Ecto neural progenitor cell (in vitro differentiated cells): ENCODE data around the gene VRK3.

Source experiments
- DNase-seq: peaks from one replicate; pipeline ENCODE4 v3.0.0-alpha.2; 2018; ENCODE audit warnings: low spot score

The VRK3 gene

DNA sequence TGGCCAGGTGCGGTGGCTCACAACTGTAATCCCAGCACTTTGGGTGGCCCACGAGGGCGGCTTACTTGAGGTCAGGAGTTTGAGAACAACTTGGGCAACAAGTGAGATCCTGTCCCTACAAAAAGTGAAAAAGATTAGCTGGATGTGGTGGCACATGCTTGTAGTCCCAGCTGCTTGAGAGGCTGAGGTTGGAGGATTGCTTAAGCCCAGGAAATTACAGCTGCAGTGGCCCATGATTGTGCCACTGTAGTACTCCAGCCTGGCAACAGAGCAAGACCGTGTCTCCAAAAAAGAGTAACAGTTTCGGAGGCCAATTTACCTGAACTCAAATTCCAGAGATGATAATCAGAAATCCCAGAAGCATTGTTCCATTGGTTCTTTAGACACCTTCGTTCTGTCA lies 5.1 kb upstream of the VRK3 start:
- DNase-seq, result no peak

DNA sequence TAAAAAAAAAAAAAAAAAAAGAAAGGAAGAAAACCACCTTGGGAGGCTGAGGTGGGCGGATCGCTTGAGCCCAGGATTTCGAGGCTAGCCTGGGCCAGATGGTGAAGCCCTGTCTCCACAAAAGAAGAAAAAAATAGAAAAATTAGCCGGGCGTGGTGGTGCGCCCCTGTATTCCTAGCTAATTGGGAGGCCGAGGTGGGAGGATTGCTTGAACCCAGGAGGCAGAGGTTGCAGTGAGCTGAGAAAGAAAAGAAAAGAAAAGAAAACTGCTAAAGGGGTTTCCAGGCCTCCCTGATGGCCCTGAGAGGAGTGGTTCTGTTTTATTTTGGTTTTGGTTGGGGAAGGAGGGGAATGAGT lies 1.4 kb upstream of the VRK3 start:
- DNase-seq, result no peak

DNA sequence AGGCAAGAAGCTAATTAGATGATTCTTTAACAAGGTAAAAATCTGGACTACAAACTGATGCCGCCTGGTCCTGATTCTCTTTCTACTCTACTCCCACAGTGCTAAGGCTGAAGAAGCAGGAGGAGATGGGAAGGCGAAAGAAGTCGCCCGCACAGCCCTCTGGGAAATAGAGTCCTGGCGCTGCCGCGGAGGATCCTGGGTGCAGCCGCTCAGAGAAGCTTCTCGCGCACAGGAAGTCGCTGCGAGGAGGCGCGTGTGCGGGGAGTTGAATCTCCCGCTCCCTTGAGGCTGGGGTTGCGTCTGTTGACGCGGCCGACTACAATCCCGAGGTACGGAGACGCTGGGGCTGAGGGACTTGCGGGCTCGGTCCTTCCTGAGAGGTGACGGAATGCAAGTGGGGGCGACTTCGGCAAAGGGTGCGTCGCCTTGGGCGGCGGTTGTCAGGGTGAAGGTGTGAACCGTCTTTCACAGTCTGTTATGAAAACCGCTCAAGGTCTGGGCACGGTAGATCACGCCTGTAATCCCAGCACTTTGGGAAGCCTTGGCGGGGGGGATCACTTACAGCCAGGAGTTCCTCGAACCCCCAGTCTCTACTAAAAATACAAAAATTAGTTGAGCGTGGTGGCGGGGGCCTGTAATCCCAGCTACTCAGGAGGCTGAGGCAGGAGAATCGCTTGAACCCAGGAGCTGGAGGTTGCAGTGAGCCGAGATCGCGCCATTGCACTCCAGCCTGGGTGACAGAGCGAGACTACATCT lies 800 bp upstream of the VRK3 start, which contains the start of gene ZNF473:
Gene ZNF473, plus strand, starts transcription at position 212 of the 756 bp plus-strand sequence. CDS start 5,078 bp downstream, outside the sequence.
- peak; percentile 94 for DNase-seq

- no peak for DNase-seq
These were observed 502 bp downstream of the VRK3 start for GRCh38 chr19:50024719-50025021.

GRCh38 chr19:50022823-50023222 lies 2.3 kb downstream of the VRK3 start:
- DNase-seq, result no peak

DNA sequence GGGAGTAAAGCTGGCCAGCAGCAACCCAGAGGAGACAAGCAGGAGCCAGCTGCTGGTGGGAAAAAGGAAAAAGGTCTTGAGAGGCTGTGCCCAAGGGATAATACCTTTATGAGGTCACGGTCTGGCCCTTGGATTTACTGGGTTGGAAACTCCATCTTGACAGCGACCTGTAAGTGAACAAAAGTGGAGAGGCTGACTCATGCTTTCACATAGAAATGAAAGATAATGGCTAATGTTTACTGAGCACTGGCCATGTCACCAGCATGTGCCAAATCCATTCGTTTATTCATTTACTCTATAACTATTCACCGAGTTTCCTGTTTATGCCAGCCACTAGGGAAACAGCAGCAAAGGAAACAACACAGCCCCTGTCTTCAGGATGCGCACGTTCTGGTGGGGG lies 4.7 kb downstream of the VRK3 start:
- DNase-seq, result no peak

GRCh38 chr19:50016225-50016807 lies 8.9 kb downstream of the VRK3 start:
- no peak for DNase-seq

- DNase-seq, result peak; percentile 58
These were observed 16.6 kb downstream of the VRK3 start for GRCh38 chr19:50008532-50008931.

DNA sequence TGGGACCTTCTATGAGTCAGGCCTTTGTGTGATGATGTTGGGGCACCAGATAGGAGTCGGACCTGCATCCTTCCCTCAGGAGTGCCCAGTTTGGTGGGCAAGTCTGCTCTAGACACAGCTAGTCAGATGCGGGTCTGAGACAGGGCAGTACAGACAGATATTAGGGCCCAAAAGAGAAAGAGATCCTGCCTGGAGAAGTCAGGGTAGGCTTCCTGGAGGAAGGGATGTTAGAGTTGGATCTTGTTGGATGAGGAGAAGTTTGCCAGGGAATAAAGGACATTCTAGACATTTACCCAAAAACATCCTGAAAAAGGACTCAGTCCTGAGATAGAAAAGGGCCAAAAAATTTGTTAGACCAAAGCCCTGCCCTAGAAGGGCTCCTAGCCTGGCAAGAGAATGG lies 17.2 kb downstream of the VRK3 start:
- DNase-seq, result no peak

DNA sequence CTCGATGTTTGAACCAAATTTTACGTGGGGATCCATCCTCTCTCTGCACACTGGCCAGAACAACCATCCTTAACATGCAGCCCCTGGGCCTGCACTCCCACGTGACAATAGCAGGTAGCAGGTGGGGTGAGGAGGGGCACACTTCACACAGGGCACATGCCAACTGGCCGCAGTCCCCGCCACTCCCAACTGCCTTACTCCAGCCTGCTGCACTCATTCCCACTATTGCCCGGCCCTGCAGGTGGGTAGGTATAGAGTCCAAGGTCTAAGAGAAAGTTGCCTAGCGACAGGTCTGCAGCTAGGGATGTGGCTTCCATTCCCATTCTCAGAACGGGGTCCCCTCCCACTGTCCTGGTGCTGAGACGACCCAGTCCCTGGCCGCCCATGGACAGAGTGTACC lies 18.0 kb downstream of the VRK3 start:
- DNase-seq, result no peak

- DNase-seq, result no peak
These were observed 19.7 kb downstream of the VRK3 start for GRCh38 chr19:50005428-50005827.

DNA sequence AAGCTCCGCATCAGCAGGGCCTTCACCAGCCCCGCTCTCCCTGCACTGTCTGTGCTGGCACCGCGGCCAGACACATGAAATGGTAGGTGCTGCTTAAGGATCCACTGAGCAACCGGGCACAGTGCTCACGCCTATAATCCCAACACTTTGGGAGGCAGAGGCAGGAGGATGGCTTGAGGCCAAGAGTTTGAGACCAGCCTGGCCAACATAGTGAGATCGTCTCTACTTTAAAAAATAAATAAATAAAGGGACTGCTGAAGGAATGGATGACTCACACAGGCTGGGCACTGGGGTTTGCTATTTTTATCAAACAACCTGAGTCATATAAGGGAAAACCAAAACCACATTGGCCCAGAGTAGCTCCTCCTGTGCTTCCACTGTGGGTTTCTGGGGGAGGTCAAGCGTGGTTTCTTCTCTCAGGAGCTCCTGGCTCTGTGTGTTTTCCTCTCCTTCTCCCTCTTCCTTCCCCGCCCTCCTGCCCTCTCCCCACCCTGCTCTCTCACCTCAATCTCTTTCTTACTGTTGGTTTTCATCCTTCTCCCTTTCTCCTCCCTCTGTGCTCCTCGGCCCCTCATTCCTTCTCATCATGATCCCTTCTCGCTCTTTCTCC lies 21.3 kb downstream of the VRK3 start:
- DNase-seq, result no peak

DNA sequence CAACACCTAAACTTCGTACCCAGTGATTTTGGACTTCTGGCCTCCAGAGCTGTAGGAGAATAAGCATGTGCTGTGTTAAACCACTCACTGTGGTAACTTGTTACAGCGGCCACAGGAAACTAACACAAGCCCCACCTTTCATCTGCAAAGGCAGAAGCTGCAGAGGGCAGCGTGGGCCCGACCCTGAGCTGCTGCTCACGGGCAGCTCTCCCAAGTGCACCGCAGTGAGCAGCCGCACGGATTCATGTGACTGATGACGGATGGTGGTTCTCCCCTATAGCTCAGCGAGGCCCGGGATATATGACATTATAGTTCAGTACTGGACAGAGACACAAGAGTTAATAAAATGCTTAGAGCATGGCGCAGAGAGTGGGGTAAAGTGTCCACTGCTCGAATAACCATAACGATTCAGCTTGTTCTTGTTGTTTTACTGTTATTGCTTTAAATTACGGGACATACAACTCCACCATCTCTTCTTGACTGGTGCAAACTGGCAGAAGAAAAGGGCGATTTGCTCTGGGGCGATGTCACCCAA lies 21.9 kb downstream of the VRK3 start:
- no peak for DNase-seq

- no peak for DNase-seq
These were observed 22.7 kb downstream of the VRK3 start for GRCh38 chr19:50002386-50002960.

DNA sequence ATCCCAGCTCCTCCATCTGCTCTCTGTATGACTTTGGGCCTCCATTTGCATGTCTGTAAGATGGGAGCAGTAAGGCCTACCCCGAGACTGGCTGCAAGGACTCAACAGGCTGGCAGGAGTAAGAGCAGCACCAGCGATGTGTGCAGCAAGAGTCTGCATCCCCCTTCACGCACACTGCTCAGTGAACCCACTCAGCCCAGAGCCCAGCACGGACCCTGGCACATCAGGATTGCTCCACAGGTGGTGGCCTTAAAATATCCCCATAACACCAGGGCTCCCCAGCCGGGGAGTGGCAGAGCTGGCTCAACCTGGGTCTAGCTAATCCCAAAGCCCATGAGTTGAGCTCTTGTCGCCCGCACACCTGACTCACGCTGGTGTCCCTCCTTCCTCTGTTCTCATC lies 23.4 kb downstream of the VRK3 start:
- no peak for DNase-seq

- no peak for DNase-seq
These were observed 24.2 kb downstream of the VRK3 start for GRCh38 chr19:50000841-50001557.

DNA sequence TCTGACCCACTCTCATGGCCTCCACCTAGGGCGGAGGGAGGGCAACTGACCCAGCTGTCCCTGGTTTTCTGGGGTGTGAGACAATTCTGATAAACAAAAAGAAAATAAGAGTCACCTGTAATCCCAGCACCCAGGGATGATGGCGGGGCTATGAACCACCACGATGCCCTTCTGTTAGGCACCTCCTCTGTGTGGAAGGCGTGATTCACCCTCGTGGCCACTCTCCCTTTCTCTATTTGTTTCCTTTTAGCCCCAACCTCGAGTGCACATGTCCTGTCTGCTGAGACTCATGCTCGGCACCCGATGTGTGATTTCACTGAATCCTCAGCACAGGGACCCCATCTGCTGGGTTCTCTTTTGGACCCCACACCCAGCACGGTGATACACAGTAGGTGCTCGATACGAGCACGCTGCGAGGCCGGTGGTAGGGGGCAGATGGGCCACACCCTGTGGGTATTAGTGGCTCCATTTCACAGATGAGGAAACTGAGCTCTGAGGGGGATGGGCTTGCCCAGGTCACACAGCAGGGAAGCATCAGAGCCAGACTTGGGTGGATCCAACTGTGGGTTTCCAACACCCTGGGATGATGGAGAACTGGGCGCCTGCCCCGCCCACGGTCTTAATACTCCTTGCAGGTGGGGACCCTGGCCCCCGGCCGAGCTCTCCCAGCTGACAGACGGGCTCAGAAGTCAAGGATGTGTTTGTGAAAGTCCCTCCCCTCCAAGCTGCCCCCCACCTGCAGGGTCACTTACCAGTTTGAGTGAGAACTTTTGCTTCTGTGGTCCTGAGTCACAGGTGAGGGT lies 24.9 kb downstream of the VRK3 start:
- no peak for DNase-seq

GRCh38 chr19:49999371-50000010 lies 25.7 kb downstream of the VRK3 start:
- no peak for DNase-seq

DNA sequence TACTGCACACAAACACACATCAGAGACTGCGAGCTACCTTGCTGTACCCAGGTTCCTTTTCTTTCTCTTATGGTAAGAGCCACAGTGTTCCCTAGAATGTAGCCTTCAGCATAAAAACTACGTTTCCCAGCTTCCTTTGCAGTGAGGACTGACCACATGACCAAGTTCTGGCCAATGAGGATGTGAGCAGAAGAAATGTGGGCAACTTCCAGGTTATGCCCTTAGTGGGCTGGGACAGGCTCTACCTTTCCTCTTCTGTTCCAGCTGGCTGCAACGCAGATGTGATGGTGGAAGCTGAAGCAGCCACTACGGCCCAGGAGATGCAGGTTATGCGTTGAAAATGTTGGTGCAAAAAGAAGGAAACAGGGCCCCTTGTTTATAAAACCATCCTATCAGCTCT lies 27.5 kb downstream of the VRK3 start:
- DNase-seq, result no peak

DNA sequence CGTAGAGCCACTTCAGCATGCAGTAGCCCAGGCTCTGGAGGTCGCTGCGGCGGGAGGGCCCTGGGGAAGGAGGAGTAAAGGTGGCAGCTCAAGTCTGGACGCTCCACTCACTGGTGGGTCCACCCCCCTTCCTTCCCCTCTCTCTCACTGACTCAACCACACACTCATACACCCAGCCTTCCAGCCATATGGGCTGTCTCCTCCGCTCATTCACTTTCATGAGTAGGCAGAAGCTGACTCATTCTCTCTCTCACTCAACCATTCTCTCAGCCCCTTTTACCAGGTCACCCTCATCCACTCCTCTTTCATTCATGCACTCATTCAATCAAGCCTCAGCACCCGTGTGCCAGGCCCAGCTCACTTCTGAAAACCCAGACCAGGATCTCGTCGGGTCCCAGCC lies 36.7 kb downstream of the VRK3 start:
- DNase-seq, result no peak

GRCh38 chr19:49988007-49988406 lies 37.2 kb downstream of the VRK3 start:
- no peak for DNase-seq
